Measurements from ENCODE around the gene EIF4E1B. TPM values are rescaled to one million over a fixed set of nuclear protein-coding genes. Genes with fewer than 3 reads are reported as not detected.

Gene EIF4E1B
- total and polyA plus RNA-seq, 2 experiments from 2014 or later: 0.17 TPM; not detected in 1

- Mint-ChIP-seq H3K27ac (no peak overlapping the region), H3K4me3 (peak overlapping the region; percentile 92), H3K27me3 (ENCODE audit: insufficient read depth, low read depth, poor library complexity) (peaks cover 14% of the 10 kb centered on the region), H3K36me3 (ENCODE audit: low read depth) (no peaks in the 10 kb centered on the region), H3K9me3 (no peaks in the 10 kb centered on the region), H3K4me1 (peaks cover 28% of the 10 kb centered on the region)
- Histone ChIP-seq H4K20me1 (replicated peaks; ENCODE audit: insufficient read depth) (peaks cover 22% of the 10 kb centered on the region; the same call in 1 of the 2 replicates), H3F3A (replicated peaks; ENCODE audit: low read depth) (0 out of 2 replicates have a peak, but pooled peaks cover 11% of the 10 kb centered on the region), H3K4me3 (no peak overlapping the region), H3K36me3 (ENCODE audit: insufficient read depth) (no peaks in the 10 kb centered on the region), H3K27me3 (ENCODE audit: insufficient read depth) (peaks cover 5% of the 10 kb centered on the region), H3K4me2 (0 out of 2 replicates have a peak overlapping the region, but pooled peaks have one; percentile 85), H3K9me2 (ENCODE audit: insufficient read depth) (no peaks in the 10 kb centered on the region), H3K27ac (ENCODE audit: low read depth) (no peak overlapping the region), H3K79me2 (replicated peaks; ENCODE audit: insufficient read depth) (no peaks in the 10 kb centered on the region), H3K4me1 (ENCODE audit: insufficient read depth) (peaks cover 14% of the 10 kb centered on the region), H2AFZ (no peak overlapping the region)
- ATAC-seq: no peak
- TF ChIP-seq CTCF (conservative IDR thresholded peaks at IDR 0.05; ENCODE audit: low read depth in 2 of 2) (no peak), ZNF462 (CRISPR knock-in tag; IDR thresholded peaks at IDR 0.05) (no peak), POLR2AphosphoS5 (IDR thresholded peaks at IDR 0.05; ENCODE audit: low read depth) (no peak), REST (IDR thresholded peaks at IDR 0.05; ENCODE audit: unreplicated experiment) (no peak), STAT1 (IDR thresholded peaks at IDR 0.05; ENCODE audit: unreplicated experiment) (no peak), ZNF331 (CRISPR knock-in tag; IDR thresholded peaks at IDR 0.05; ENCODE audit: low read depth) (no peak), EZH2 (IDR thresholded peaks at IDR 0.05; ENCODE audit: low read depth, unreplicated experiment) (no peak), EZH2phosphoT487 (IDR thresholded peaks at IDR 0.05; ENCODE audit: unreplicated experiment) (no peak), NANOG (IDR thresholded peaks at IDR 0.05; ENCODE audit: borderline replicate concordance) (no peak), JUNB (IDR thresholded peaks at IDR 0.05; ENCODE audit: unreplicated experiment) (no peak), ZNF114 (CRISPR knock-in tag; IDR thresholded peaks at IDR 0.05) (no peak), ETS1 (IDR thresholded peaks at IDR 0.05) (no peak), CREB1 (CRISPR knock-in tag; IDR thresholded peaks at IDR 0.05; ENCODE audit: low read depth) (no peak)
- DNase-seq (ENCODE audit: low spot score): no peak
Measured at GRCh38 chr5:176608142-176608705, 22.3 kb upstream of the EIF4E1B start.
